HepG2 (cell line): ENCODE measurements around the gene GALNT10. TPM values are rescaled to one million over a fixed set of nuclear protein-coding genes. Genes with fewer than 3 reads are reported as not detected.
A peak's percentile ranks its signal among the peaks of the same experiment; 100 is the strongest.

Experiments
- ATAC-seq: fragments of 200-7000 bp; cut with Tn5 transposase; 3 replicates; pipeline ENCODE4 v1.9.1; 2020; ENCODE audit warnings: mild to moderate bottlenecking, moderate library complexity
- BruUV-seq: library from RNA; stranded (reverse); fragments of 400-500 nt; replicated peaks from 2 replicates; lab custom pipeline; 2021; lab: Mats Ljungman, UMichigan
- CTCF ChIA-PET: fragments of 300-600 bp; formaldehyde crosslinking; extraction: SDS; loops from one replicate; lab custom pipeline; 2021; ENCODE audit warnings: low total read pairs, inconsistent platforms, low intra/inter-chr PET ratio; lab: Yijun Ruan, JAX
- POLR2A ChIA-PET: fragments of 350-600 bp; sonication (Branson Sonifier 250); formaldehyde crosslinking; loops from one replicate; lab custom pipeline; 2020; ENCODE audit warnings: antibody characterized with exemption, inconsistent platforms; lab: Yijun Ruan, JAX
- DNase-seq: peaks from one replicate; pipeline ENCODE4 v3.0.0-alpha.2; 2015; ENCODE audit warnings: low spot score
- FAIRE-seq: peaks from 3 replicates; lab custom pipeline; 2011; peaks lifted over from hg19 to GRCh38; lab: Jason Lieb, UNC
- H2AFZ ChIP-seq: one replicate; pipeline ENCODE4 v1.6.1; 2011; ENCODE audit warnings: low read length, inconsistent platforms
- H3K27ac ChIP-seq: fragments of 300-600 bp; 3 replicates; pipeline ENCODE4 v1.8.0; 2011; ENCODE audit warnings: mixed run types, mild to moderate bottlenecking, mixed read lengths, low read length, inconsistent platforms; ENCODE audit not compliant: insufficient read depth; ENCODE audit errors: extremely low read length
- H3K27me3 ChIP-seq, 2 experiments: fragments of 200-600 bp in 1 of 2; 2 replicates in 1 of 2; 3 replicates in 1 of 2; pipeline versions ENCODE4 v1.6.0 to v1.8.0; 2011; ENCODE audit warnings: low read length in 2 of 2, mild to moderate bottlenecking in 2 of 2, moderate library complexity in 2 of 2, inconsistent platforms in 1 of 2; ENCODE audit not compliant: insufficient read depth in 2 of 2, control insufficient read depth in 1 of 2
- H3K36me3 ChIP-seq, 2 experiments: fragments of 200-600 bp in 1 of 2; replicated peaks in 1 of 2; 2 replicates in 1 of 2; 3 replicates in 1 of 2; pipeline versions ENCODE4 v1.5.1 to v1.8.0; 2011; ENCODE audit warnings: low read length in 2 of 2, inconsistent platforms in 1 of 2; ENCODE audit not compliant: insufficient read depth in 2 of 2, control insufficient read depth in 1 of 2
- H3K4me1 ChIP-seq: 2 replicates; pipeline ENCODE4 v1.5.1; 2012; ENCODE audit warnings: low read length, inconsistent platforms; ENCODE audit not compliant: insufficient read depth
- H3K4me2 ChIP-seq: 2 replicates; pipeline ENCODE4 v1.6.0; 2011; ENCODE audit warnings: low read depth, low read length, inconsistent platforms
- H3K4me3 ChIP-seq, 3 experiments: fragments of 200-600 bp in 1 of 3; sonication (generic), shearing (Covaris generic) in 1 of 3; replicated peaks in 1 of 3; 2 replicates each; pipeline ENCODE4 v1.5.1; 2011 to 2016; ENCODE audit warnings: low read length in 3 of 3, inconsistent platforms in 2 of 3, low read depth in 2 of 3, mild to moderate bottlenecking in 2 of 3, control low read depth in 1 of 3, mixed read lengths in 1 of 3; ENCODE audit not compliant: insufficient read depth in 1 of 3
- H3K79me2 ChIP-seq: one replicate; pipeline ENCODE4 v1.6.1; 2011; ENCODE audit warnings: low read length, inconsistent platforms; ENCODE audit not compliant: insufficient read depth
- H3K9ac ChIP-seq: 2 replicates; pipeline ENCODE4 v1.6.0; 2011; ENCODE audit warnings: mild to moderate bottlenecking, low read depth, low read length, inconsistent platforms; ENCODE audit not compliant: insufficient read depth
- H3K9me3 ChIP-seq: 2 replicates; pipeline ENCODE4 v1.5.1; 2012; ENCODE audit warnings: mild to moderate bottlenecking, low read length
- H4K20me1 ChIP-seq: 2 replicates; pipeline ENCODE4 v1.6.0; 2011; ENCODE audit warnings: inconsistent platforms, mild to moderate bottlenecking, low read length, moderate library complexity; ENCODE audit not compliant: insufficient read depth
- KAT7 ChIP-seq: IDR thresholded peaks from 2 replicates; pipeline ENCODE4 v1.6.1; 2018; ENCODE audit warnings: borderline replicate concordance, missing compliant biosample characterization
- KDM3A ChIP-seq: IDR thresholded peaks from 2 replicates; pipeline ENCODE4 v1.6.1; 2018; ENCODE audit warnings: low read depth, missing compliant biosample characterization
- KDM6A ChIP-seq: IDR thresholded peaks from 2 replicates; pipeline ENCODE4 v1.6.1; 2016; ENCODE audit warnings: low read depth
- RAD21 ChIP-seq: fragments of 450-650 bp; formaldehyde crosslinking; IDR thresholded peaks from 2 replicates; pipeline ENCODE4 v1.5.0; 2020; ENCODE audit warnings: mild to moderate bottlenecking
- RNF2 ChIP-seq: fragments of 450-650 bp; conservative IDR thresholded peaks from 2 replicates; pipeline ENCODE4 v1.6.1; 2016; ENCODE audit warnings: low read depth
- RXRB ChIP-seq: IDR thresholded peaks from 2 replicates; pipeline ENCODE4 v1.6.1; 2016; ENCODE audit warnings: borderline replicate concordance, missing genetic modification reagents, missing compliant biosample characterization
- STAG1 ChIP-seq: sonication (generic); formaldehyde crosslinking; IDR thresholded peaks from 2 replicates; pipeline ENCODE4 v1.4.0; 2020; ENCODE audit warnings: missing genetic modification reagents
- ZNF263 ChIP-seq: sonication (generic); formaldehyde crosslinking; IDR thresholded peaks from 2 replicates; pipeline ENCODE4 v1.4.0; 2020; ENCODE audit warnings: missing genetic modification reagents
- ZNF276 ChIP-seq: sonication (generic); formaldehyde crosslinking; IDR thresholded peaks from 2 replicates; pipeline ENCODE4 v1.4.0; 2020; ENCODE audit warnings: mild to moderate bottlenecking, low read depth, missing genetic modification reagents
- ZNF512B ChIP-seq: sonication (generic); formaldehyde crosslinking; IDR thresholded peaks from 2 replicates; pipeline ENCODE4 v1.5.1; 2020; ENCODE audit warnings: missing genetic modification reagents, mild to moderate bottlenecking, borderline replicate concordance
- ZNF543 ChIP-seq: sonication (generic); formaldehyde crosslinking; IDR thresholded peaks from 2 replicates; pipeline ENCODE4 v1.4.0; 2020; ENCODE audit warnings: mild to moderate bottlenecking, missing genetic modification reagents
- ZNF768 ChIP-seq: sonication (generic); formaldehyde crosslinking; IDR thresholded peaks from 2 replicates; pipeline ENCODE4 v1.4.0; 2020; ENCODE audit warnings: missing genetic modification reagents
- WGBS: methylation state at CpG from one replicate; pipeline ENCODE4 v1.1.6; 2017; ENCODE audit warnings: low lambda C conversion rate; 5-methylcytosine and 5-hydroxymethylcytosine counted together
- in situ Hi-C: cut with HindIII; loops from 2 replicates; pipeline ENCODE4 v1.10.0; 2017; ENCODE audit warnings: low pct_unique_long_range_greater_than_20kb; ENCODE audit not compliant: extremely low pct_ligation_motif_present
- intact Hi-C: fragments of 100-400 bp; cut with micrococcal nuclease; formaldehyde crosslinking; loops from one replicate; pipeline ENCODE4 v1.10.0; 2022; ENCODE audit not compliant: unreplicated experiment
- polyA plus RNA-seq, 8 experiments: library from polyadenylated mRNA; depleted of rRNA in 3 of 8; stranded (reverse) in 7 of 8; unstranded in 1 of 8; fragments of >200 nt; fragmentation: Illumina TruSeq in 4 of 8; extraction: Trizol in 4 of 8; gene quantifications; 2 replicates each; pipeline versions ENCODE4 v1.2.1 to v1.2.3, GENCODE V29; 2011 to 2016; ENCODE audit warnings: low read depth in 4 of 8, missing spikeins in 1 of 8, mixed read lengths in 1 of 8; ENCODE audit not compliant: insufficient read depth in 1 of 8
- total RNA-seq, 5 experiments: library from RNA; depleted of rRNA; stranded (reverse); fragments of >200 nt; fragmentation: Illumina TruSeq; extraction: Trizol; gene quantifications; 2 replicates each; pipeline ENCODE4 v1.2.3, GENCODE V29; 2016; ENCODE audit warnings: low read depth in 1 of 5

GALNT10 gene
- total and polyA plus RNA-seq, 2 of the 13 experiments (the other 11 are each of a cell fraction or from before 2014, with no cell fraction given), result 8.1 to 11.2 TPM

DNA sequence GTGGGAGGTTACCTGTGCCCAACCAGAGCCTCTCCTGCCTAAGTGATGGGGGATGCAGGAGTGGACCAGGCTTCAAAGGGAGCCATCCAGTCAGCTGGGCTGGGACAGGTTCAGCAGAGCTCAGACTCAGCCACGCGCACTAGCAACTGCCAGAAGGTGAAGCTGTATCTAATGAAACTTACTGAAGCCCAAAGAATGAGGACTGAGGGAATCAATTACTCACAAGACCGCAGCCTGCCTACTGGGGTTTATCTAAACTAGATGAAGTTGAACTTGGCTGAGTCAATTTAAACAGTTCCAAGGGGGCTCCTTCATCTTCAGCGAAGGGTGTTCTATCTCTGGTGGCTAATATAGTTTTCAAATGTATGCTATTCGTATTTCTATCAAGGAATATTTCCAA lies 276.1 kb downstream of the GALNT10 start:
- Histone ChIP-seq H3K4me2 (no peak overlapping the region), H3K79me2 (no peaks in the 10 kb centered on the region), H3K27ac (no peak overlapping the region), H3K9me3 (no peaks in the 10 kb centered on the region), H4K20me1 (no peaks in the 10 kb centered on the region), H3K4me1 (peaks cover 54% of the 10 kb centered on the region), H3K36me3 (no peaks in the 10 kb centered on the region), H2AFZ (no peak overlapping the region), H3K9ac (no peak overlapping the region), H3K27me3 (peaks cover 0 to 17% of the 10 kb centered on the region in 2 experiments; a peak in 4 of 5 replicates), H3K4me3 (no peak overlapping the region)
- DNase-seq (no peak), FAIRE-seq (no peak), ATAC-seq (peak; percentile 17; the same call in 1 of the 3 replicates)
- CTCF ChIA-PET, result interaction anchor here (2.6 kb wide), 1 partner anchor 143 kb away, joined by 32 read pairs; no protein-coding TSS in a partner anchor
- intact Hi-C loops, result loop anchor here (1.0 to 5.0 kb wide), 3 partner anchors 44 to 394 kb away; no protein-coding TSS in a partner anchor
- in situ Hi-C loops, result loop anchor here (5.0 kb wide), 1 partner anchor 141 kb away; no protein-coding TSS in a partner anchor
- POLR2A ChIA-PET, result interaction anchor here (1.6 kb wide), 1 partner anchor 18 kb away, joined by 5 read pairs; no protein-coding TSS in a partner anchor
- BruUV-seq, result no TSS peak
- TF ChIP-seq ZNF543 (CRISPR knock-in tag), result no peak
- WGBS, result 41% methylated on average over 5 of the region's 5 CpGs

DNA sequence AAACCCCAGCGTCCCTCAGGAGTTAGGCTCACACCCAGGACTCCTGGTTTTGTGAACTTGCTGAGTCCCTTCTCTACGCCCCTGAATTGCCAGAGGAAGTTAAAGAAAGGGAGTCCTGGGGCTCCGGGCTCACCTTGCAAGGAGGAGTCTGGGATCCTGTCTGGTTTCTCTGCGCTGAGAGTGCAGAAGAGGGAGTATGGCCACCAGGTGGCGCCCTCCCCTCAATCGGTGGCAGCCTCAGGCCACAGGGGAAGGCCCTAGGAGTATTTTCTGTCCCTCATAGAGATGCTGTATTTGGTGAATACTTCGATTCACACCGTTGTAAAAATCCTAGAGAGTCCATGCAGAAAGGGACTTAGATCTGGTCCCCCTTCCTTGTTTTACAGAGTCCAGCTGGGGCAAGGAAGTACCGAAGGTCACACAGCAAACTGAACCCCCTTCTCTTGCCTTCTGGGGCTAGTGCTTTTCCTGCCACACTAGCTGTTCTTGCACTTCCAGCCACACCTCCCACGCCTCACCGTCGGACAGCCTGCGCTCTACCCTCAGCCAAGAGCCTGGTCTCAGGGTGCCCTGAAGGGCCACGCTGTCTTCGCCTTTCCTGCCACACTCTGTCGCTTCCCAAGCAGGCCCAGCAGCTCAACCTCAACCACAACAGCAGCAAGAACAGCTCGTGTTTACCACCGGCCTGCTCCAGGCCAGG lies 277.3 kb downstream of the GALNT10 start:
- FAIRE-seq, result peak; percentile 63
- Histone ChIP-seq H3K4me3 (peak overlapping the region in 1 of 3 experiments; percentile 23; a peak in 1 of 6 replicates), H3K27ac (no peak overlapping the region), H3K79me2 (no peaks in the 10 kb centered on the region), H3K36me3 (no peaks in the 10 kb centered on the region), H3K27me3 (peaks cover 2 to 29% of the 10 kb centered on the region in 2 experiments; a peak in 3 of 5 replicates), H3K4me2 (peak overlapping the region; percentile 58), H2AFZ (no peak overlapping the region), H3K9ac (0 out of 2 replicates have a peak overlapping the region, but pooled peaks have one; percentile 20), H4K20me1 (no peaks in the 10 kb centered on the region), H3K9me3 (no peaks in the 10 kb centered on the region), H3K4me1 (peaks cover 54% of the 10 kb centered on the region)
- CTCF ChIA-PET, result interaction anchor here (0.8 to 2.6 kb wide), 3 partner anchors 46 to 173 kb away, joined by 3 to 32 read pairs (median 3); no protein-coding TSS in a partner anchor
- BruUV-seq, result no TSS peak
- in situ Hi-C loops, result loop anchor here (5.0 kb wide), 1 partner anchor 139 kb away; no protein-coding TSS in a partner anchor
- POLR2A ChIA-PET, result no interaction called here
- intact Hi-C loops, result loop anchor here (1.0 to 5.0 kb wide), 3 partner anchors 45 to 396 kb away; no protein-coding TSS in a partner anchor
- 19% methylated on average over 16 of the region's 18 CpGs for WGBS
- ATAC-seq, result peak; percentile 96
- DNase-seq, result peak; percentile 31
- TF ChIP-seq KDM6A (no peak), RNF2 (0 out of 2 replicates have a peak, but pooled peaks have one; percentile 10), KAT7 (no peak), KDM3A (CRISPR knock-in tag) (0 out of 2 replicates have a peak, but pooled peaks have one; percentile 39), ZNF512B (CRISPR knock-in tag) (0 out of 2 replicates have a peak, but pooled peaks have one; percentile 31), RAD21 (peak; percentile 67; the same call in 1 of the 2 replicates), ZNF276 (CRISPR knock-in tag) (0 out of 2 replicates have a peak, but pooled peaks have one; percentile 28), STAG1 (CRISPR knock-in tag) (peak; percentile 80), ZNF263 (CRISPR knock-in tag) (peak; percentile 68), RXRB (0 out of 2 replicates have a peak, but pooled peaks have one; percentile 21), ZNF768 (CRISPR knock-in tag) (peak; percentile 67)
